Endodermal cell (in vitro differentiated cells): Measurements from ENCODE around the gene ARGLU1. TPM values are rescaled to one million over a fixed set of nuclear protein-coding genes. Genes with fewer than 3 reads are reported as not detected.

ENCODE experiments used
- DNase-seq: peaks from one replicate; pipeline ENCODE4 v3.0.0-alpha.2; 2017
- H3K27ac ChIP-seq: 2 replicates; pipeline ENCODE4 v1.5.1; 2013; ENCODE audit warnings: mild to moderate bottlenecking, low read depth, low read length, moderate library complexity
- H3K27me3 ChIP-seq: 2 replicates; pipeline ENCODE4 v1.6.1; 2013; ENCODE audit warnings: mild to moderate bottlenecking, low read length, moderate library complexity; ENCODE audit not compliant: insufficient read depth, control insufficient read depth, poor library complexity, severe bottlenecking
- H3K36me3 ChIP-seq: 2 replicates; pipeline ENCODE4 v1.7.0; 2013; ENCODE audit warnings: mild to moderate bottlenecking, low read length, moderate library complexity; ENCODE audit not compliant: control insufficient read depth, insufficient read depth
- H3K4me1 ChIP-seq: one replicate; pipeline ENCODE4 v1.7.0; 2013; ENCODE audit warnings: low read length; ENCODE audit not compliant: control insufficient read depth, insufficient read depth
- H3K4me3 ChIP-seq: 2 replicates; pipeline ENCODE4 v1.5.1; 2013; ENCODE audit warnings: mild to moderate bottlenecking, low read length, moderate library complexity
- H3K9ac ChIP-seq: 2 replicates; pipeline ENCODE4 v1.6.1; 2013; ENCODE audit warnings: mild to moderate bottlenecking, low read length, moderate library complexity; ENCODE audit not compliant: poor library complexity, severe bottlenecking; ENCODE audit errors: extremely low read depth
- H3K9me3 ChIP-seq: 2 replicates; pipeline ENCODE4 v1.6.1; 2013; ENCODE audit warnings: mild to moderate bottlenecking, low read length, moderate library complexity; ENCODE audit not compliant: control insufficient read depth
- H3K27ac Mint-ChIP-seq: 2 replicates; pipeline ENCODE4 v1.8.0; 2020; ENCODE audit warnings: mixed read lengths
- H3K27me3 Mint-ChIP-seq: 2 replicates; pipeline ENCODE4 v1.8.0; 2021; ENCODE audit warnings: mild to moderate bottlenecking, mixed read lengths; ENCODE audit not compliant: insufficient read depth
- H3K36me3 Mint-ChIP-seq: 2 replicates; pipeline ENCODE4 v1.8.0; 2020; ENCODE audit warnings: low read depth, mixed read lengths
- H3K4me1 Mint-ChIP-seq: 2 replicates; pipeline ENCODE4 v1.8.0; 2020; ENCODE audit warnings: mixed read lengths
- H3K4me3 Mint-ChIP-seq: 2 replicates; pipeline ENCODE4 v1.8.0; 2020; ENCODE audit warnings: mild to moderate bottlenecking, moderate library complexity, mixed read lengths
- H3K9me3 Mint-ChIP-seq: 2 replicates; pipeline ENCODE4 v1.8.0; 2020; ENCODE audit warnings: mild to moderate bottlenecking, mixed read lengths
- CTCF ChIP-seq: fragments of 200-600 bp; sonication (generic); conservative IDR thresholded peaks from 2 replicates; pipeline ENCODE4 v1.5.0; 2021; ENCODE audit warnings: antibody characterized with exemption, mild to moderate bottlenecking
- WGBS, 2 experiments: methylation state at CpG; one replicate each; pipeline versions ENCODE4 v1.1.5 to v1.1.7; 2013; ENCODE audit warnings: missing lambda C conversion rate in 2 of 2, mixed read lengths in 1 of 2; ENCODE audit not compliant: insufficient coverage in 1 of 2, insufficient read length in 1 of 2; 5-methylcytosine and 5-hydroxymethylcytosine counted together
- total RNA-seq, 2 donors: library from RNA; stranded (reverse); fragmentation: NEBNext Ultra II Directional in 1 of 2; extraction: Animal tissue kit (Norgen Biotek cat#: 25700) in 1 of 2; gene quantifications; 2 replicates in 1 of 2; 3 replicates in 1 of 2; pipeline ENCODE4 v1.2.1, GENCODE V29; 2021

Gene ARGLU1
- total RNA-seq, 2 donors from 2014 or later = 80.6 to 101 TPM

- 92% methylated on average over 2 of the region's 2 CpGs; no CpG with 5 or more reads in 1 of the 2 experiments for WGBS, 2 experiments
- Histone ChIP-seq H3K9me3 (no peaks in the 10 kb centered on the region), H3K27me3 (no peaks in the 10 kb centered on the region), H3K27ac (no peak overlapping the region), H3K4me1 (peaks cover 4% of the 10 kb centered on the region), H3K9ac (no peak overlapping the region), H3K36me3 (peaks cover 8% of the 10 kb centered on the region), H3K4me3 (no peak overlapping the region)
- Mint-ChIP-seq H3K9me3 (no peaks in the 10 kb centered on the region), H3K27ac (peak overlapping the region; percentile 59), H3K36me3 (no peaks in the 10 kb centered on the region), H3K4me3 (no peak overlapping the region), H3K4me1 (peaks cover 48% of the 10 kb centered on the region), H3K27me3 (no peaks in the 10 kb centered on the region)
- no peak for DNase-seq
- no peak for TF ChIP-seq CTCF
These were observed 68.8 kb downstream of the ARGLU1 start for GRCh38 chr13:106499113-106499512.

DNA sequence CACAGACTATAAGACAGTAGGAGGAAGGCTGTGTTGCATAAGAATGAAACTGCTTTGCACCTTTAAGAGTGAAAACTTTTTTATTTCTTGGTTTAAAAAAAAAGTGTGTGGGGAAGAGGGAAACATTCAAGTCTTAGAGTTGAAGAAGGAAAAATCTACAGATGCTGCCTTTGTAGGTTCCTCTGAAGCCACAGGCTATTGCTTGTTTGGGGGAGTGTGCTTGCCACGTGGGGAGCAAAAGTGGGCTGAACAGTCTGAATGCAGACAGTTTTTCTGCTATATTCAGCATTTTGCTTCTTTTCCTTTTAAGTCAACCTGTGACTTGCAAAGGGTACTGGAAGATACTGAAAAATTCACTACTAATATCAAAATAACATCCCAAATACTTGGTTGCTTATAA lies 69.4 kb downstream of the ARGLU1 start:
- H3K9ac ChIP-seq = no peak overlapping the region
- H3K9me3 Mint-ChIP-seq = no peaks in the 10 kb centered on the region
- DNase-seq = no peak
- peak overlapping the region; percentile 62 for H3K27ac Mint-ChIP-seq
- H3K4me1 ChIP-seq = peaks cover 4% of the 10 kb centered on the region
- 0 to 63% methylated on average over 1 of the region's 1 CpG for WGBS, 2 experiments
- no peaks in the 10 kb centered on the region for H3K27me3 Mint-ChIP-seq
- H3K36me3 Mint-ChIP-seq = no peaks in the 10 kb centered on the region
- no peaks in the 10 kb centered on the region for H3K27me3 ChIP-seq
- no peak overlapping the region for H3K4me3 ChIP-seq
- H3K36me3 ChIP-seq = peaks cover 12% of the 10 kb centered on the region
- H3K9me3 ChIP-seq = no peaks in the 10 kb centered on the region
- no peak for TF ChIP-seq CTCF
- no peak overlapping the region for H3K27ac ChIP-seq
- H3K4me3 Mint-ChIP-seq = no peak overlapping the region
- peaks cover 48% of the 10 kb centered on the region for H3K4me1 Mint-ChIP-seq

- H3K9ac ChIP-seq = no peak overlapping the region
- Mint-ChIP-seq H3K36me3 (peaks cover under 1% of the 10 kb centered on the region), H3K4me3 (no peak overlapping the region), H3K9me3 (no peaks in the 10 kb centered on the region), H3K27ac (no peak overlapping the region), H3K27me3 (no peaks in the 10 kb centered on the region), H3K4me1 (peaks cover 48% of the 10 kb centered on the region)
- H3K4me3 ChIP-seq = no peak overlapping the region
- no peaks in the 10 kb centered on the region for H3K9me3 ChIP-seq
- H3K36me3 ChIP-seq = peaks cover 12% of the 10 kb centered on the region
- no peaks in the 10 kb centered on the region for H3K27me3 ChIP-seq
- H3K4me1 ChIP-seq = peaks cover 4% of the 10 kb centered on the region
- no peak for DNase-seq
- no peak for TF ChIP-seq CTCF
- no peak overlapping the region for H3K27ac ChIP-seq
- WGBS, 2 experiments = 79 to 90% methylated on average over 1 to 3 of the region's 3 CpGs
These were observed 69.8 kb downstream of the ARGLU1 start for GRCh38 chr13:106498158-106498557.
